H1 (cell line): ENCODE measurements around the gene HSDL2. TPM values are rescaled to one million over a fixed set of nuclear protein-coding genes. Genes with fewer than 3 reads are reported as not detected.

Experiments used
- RNF2 ChIP-seq: fragments of 200-900, 300-1000 bp; sonication (generic); IDR thresholded peaks from 2 replicates; pipeline ENCODE4 v1.7.1; 2016; ENCODE audit warnings: borderline replicate concordance, low read depth, mild to moderate bottlenecking, antibody characterized with exemption, low read length; ENCODE audit not compliant: poor library complexity, severe bottlenecking; ENCODE audit errors: missing control alignments
- polyA plus RNA-seq, 7 experiments: library from polyadenylated mRNA; depleted of rRNA in 3 of 7; stranded (reverse) in 5 of 7; unstranded in 2 of 7; fragments of >200 nt in 5 of 7; fragments of 200-250 nt in 2 of 7; gene quantifications; 1 replicate in 5 of 7; 2 replicates in 1 of 7; 4 replicates in 1 of 7; pipeline versions ENCODE4 v1.2.1 to v1.2.3, GENCODE V29; 2011 to 2013; ENCODE audit warnings: missing spikeins in 2 of 7, mixed read lengths in 2 of 7
- total RNA-seq: library from RNA; stranded (reverse); fragmentation: NEBNext Ultra II Directional; extraction: Animal tissue kit (Norgen Biotek cat#: 25700); gene quantifications from 2 replicates; pipeline ENCODE4 v1.2.1, GENCODE V29; 2021

HSDL2 gene
- total and polyA plus RNA-seq, 2 of the 8 experiments (the other 6 are each of a cell fraction or from before 2014, with no cell fraction given) = 6.6 to 15.4 TPM

DNA sequence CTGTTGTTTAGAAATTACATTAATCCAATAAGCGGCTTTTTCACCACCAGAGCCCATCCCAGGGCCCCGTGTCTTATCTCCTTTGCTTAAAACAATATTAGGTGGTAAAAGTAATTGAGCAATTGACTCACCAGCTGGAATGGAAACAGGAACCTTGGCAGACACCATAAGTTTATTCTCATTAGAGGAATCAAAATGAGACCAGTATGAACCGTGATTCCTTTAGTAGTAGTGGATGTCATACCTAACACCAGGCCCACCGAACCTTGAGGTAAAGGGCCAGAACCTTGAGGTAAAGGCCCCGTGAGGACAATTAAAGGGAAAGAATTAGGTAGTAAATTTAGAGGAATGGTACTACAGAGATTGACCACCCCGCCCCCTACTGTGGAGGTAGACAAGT lies 16.5 kb downstream of the HSDL2 start (continued):
- no peak for TF ChIP-seq RNF2
